DOHH2 (cell line): ENCODE measurements around the gene DHH.

Experiments used
- EZH2phosphoT487 ChIP-seq: fragments of 200-600 bp; sonication (generic); IDR thresholded peaks from 2 replicates; pipeline ENCODE4 v1.6.1; 2017; ENCODE audit warnings: borderline replicate concordance, mild to moderate bottlenecking, antibody characterized with exemption, low read length, moderate library complexity, mixed read lengths
- TF ChIP-seq, protein P1 (sequence below): fragments of 200-600 bp; sonication (generic); IDR thresholded peaks from one replicate; pipeline ENCODE4 v1.5.1; 2014; ENCODE audit warnings: antibody characterized with exemption, mild to moderate bottlenecking, low read depth, low read length; ENCODE audit not compliant: poor library complexity, severe bottlenecking

DNA sequence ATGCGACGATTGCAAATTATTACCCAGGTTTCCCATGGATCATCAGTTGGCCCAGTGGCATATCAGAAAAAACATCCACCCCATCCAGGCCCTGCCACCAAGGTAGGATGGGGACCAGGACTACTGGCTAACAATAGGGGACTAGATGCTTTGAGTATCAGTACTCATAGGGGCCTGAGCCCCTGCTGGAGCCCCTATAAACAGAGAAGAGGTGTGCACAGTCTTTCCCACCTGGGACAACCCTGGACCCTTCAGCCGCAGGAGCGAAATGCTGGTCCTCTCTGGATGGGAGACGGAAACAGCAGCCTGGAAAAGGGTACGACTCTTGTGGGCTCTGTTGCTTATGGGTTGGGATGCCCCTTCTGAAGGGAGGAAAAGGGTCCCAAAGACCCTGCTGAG is 5.7 kb downstream of the DHH start:
- no peak for TF ChIP-seq EZH2phosphoT487
- TF ChIP-seq, protein P1, sequence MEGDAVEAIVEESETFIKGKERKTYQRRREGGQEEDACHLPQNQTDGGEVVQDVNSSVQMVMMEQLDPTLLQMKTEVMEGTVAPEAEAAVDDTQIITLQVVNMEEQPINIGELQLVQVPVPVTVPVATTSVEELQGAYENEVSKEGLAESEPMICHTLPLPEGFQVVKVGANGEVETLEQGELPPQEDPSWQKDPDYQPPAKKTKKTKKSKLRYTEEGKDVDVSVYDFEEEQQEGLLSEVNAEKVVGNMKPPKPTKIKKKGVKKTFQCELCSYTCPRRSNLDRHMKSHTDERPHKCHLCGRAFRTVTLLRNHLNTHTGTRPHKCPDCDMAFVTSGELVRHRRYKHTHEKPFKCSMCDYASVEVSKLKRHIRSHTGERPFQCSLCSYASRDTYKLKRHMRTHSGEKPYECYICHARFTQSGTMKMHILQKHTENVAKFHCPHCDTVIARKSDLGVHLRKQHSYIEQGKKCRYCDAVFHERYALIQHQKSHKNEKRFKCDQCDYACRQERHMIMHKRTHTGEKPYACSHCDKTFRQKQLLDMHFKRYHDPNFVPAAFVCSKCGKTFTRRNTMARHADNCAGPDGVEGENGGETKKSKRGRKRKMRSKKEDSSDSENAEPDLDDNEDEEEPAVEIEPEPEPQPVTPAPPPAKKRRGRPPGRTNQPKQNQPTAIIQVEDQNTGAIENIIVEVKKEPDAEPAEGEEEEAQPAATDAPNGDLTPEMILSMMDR: no peak
